OCI-LY3 (cell line): ENCODE measurements around the gene NEMP1.

ENCODE experiments used
- EZH2phosphoT487 ChIP-seq: fragments of 200-600 bp; shearing (Covaris generic); IDR thresholded peaks from 2 replicates; pipeline ENCODE4 v1.6.1; 2018; ENCODE audit warnings: antibody characterized with exemption, mixed run types, low read depth
- TF ChIP-seq, protein P1 (sequence below): fragments of 200-600, 300-600 bp; sonication (generic); IDR thresholded peaks from 2 replicates; pipeline ENCODE4 v1.5.1; 2014; ENCODE audit warnings: antibody characterized with exemption, low read length, low read depth

DNA sequence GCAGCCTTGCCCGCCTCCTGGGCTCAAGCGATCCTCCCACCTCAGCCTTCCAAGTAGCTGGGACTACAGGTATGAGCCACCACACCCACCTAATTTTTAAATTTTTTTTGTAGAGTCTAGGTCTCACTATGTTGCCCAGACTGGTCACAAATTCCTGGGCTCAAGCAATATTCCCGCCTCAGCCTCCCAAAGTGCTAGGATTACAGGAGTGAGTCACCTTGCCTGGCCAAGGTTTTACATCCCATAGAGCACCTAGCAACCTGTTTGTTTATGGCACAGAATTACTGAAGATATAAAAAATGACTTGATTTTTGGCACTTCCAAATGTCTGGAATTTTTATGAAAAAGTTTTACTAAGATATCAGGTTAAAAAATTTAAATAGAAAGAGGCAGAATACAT, 45.2 kb downstream of the NEMP1 start:
- TF ChIP-seq, protein P1, sequence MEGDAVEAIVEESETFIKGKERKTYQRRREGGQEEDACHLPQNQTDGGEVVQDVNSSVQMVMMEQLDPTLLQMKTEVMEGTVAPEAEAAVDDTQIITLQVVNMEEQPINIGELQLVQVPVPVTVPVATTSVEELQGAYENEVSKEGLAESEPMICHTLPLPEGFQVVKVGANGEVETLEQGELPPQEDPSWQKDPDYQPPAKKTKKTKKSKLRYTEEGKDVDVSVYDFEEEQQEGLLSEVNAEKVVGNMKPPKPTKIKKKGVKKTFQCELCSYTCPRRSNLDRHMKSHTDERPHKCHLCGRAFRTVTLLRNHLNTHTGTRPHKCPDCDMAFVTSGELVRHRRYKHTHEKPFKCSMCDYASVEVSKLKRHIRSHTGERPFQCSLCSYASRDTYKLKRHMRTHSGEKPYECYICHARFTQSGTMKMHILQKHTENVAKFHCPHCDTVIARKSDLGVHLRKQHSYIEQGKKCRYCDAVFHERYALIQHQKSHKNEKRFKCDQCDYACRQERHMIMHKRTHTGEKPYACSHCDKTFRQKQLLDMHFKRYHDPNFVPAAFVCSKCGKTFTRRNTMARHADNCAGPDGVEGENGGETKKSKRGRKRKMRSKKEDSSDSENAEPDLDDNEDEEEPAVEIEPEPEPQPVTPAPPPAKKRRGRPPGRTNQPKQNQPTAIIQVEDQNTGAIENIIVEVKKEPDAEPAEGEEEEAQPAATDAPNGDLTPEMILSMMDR = no peak
- no peak for TF ChIP-seq EZH2phosphoT487
